Activated CD8-positive, alpha-beta T cell treated with anti-CD3 and anti-CD28 coated beads, Interleukin-2, amount 10 ng/mL, durations not matched to agents 7 days and 5 days (primary cell): Measurements from ENCODE around the gene HLA-DMA. TPM values are rescaled to one million over a fixed set of nuclear protein-coding genes. Genes with fewer than 3 reads are reported as not detected.

Experiments
- ATAC-seq: fragments of 150-1000 bp; cut with Tn5 transposase; one replicate; pipeline ENCODE4 v1.10.0; 2021; ENCODE audit warnings: moderate library complexity
- CTCF ChIA-PET: fragments of 350-600 bp; sonication (Branson Sonifier 250); formaldehyde crosslinking; loops from one replicate; lab custom pipeline; 2021; ENCODE audit warnings: antibody characterized with exemption; lab: Charles Lee
- POLR2A ChIA-PET: fragments of 350-600 bp; sonication (Branson Sonifier 250); formaldehyde crosslinking; loops from one replicate; lab custom pipeline; 2021; ENCODE audit warnings: antibody characterized with exemption; lab: Charles Lee
- DNase-seq: peaks from one replicate; pipeline ENCODE4 v3.0.0-alpha.2; 2020
- H3K27ac Mint-ChIP-seq: one replicate; pipeline ENCODE4 v1.8.0; 2021; ENCODE audit warnings: mild to moderate bottlenecking, mixed read lengths
- H3K27me3 Mint-ChIP-seq: one replicate; pipeline ENCODE4 v1.8.0; 2021; ENCODE audit warnings: low read depth, mixed read lengths
- H3K36me3 Mint-ChIP-seq: one replicate; pipeline ENCODE4 v1.8.0; 2021; ENCODE audit warnings: low read depth, mixed read lengths
- H3K4me1 Mint-ChIP-seq: one replicate; pipeline ENCODE4 v1.8.0; 2021; ENCODE audit warnings: low read depth, mixed read lengths
- H3K4me3 Mint-ChIP-seq: one replicate; pipeline ENCODE4 v1.8.0; 2021; ENCODE audit warnings: mild to moderate bottlenecking, mixed read lengths
- H3K9me3 Mint-ChIP-seq: one replicate; pipeline ENCODE4 v1.8.0; 2022; ENCODE audit warnings: mixed read lengths; ENCODE audit not compliant: insufficient read depth
- total RNA-seq, 2 experiments: library from RNA; stranded (reverse); gene quantifications; one replicate each; pipeline ENCODE4 v1.2.3, GENCODE V29; 2021

Gene HLA-DMA
- total RNA-seq, 2 experiments from 2014 or later = 28.6 to 30.5 TPM

DNA sequence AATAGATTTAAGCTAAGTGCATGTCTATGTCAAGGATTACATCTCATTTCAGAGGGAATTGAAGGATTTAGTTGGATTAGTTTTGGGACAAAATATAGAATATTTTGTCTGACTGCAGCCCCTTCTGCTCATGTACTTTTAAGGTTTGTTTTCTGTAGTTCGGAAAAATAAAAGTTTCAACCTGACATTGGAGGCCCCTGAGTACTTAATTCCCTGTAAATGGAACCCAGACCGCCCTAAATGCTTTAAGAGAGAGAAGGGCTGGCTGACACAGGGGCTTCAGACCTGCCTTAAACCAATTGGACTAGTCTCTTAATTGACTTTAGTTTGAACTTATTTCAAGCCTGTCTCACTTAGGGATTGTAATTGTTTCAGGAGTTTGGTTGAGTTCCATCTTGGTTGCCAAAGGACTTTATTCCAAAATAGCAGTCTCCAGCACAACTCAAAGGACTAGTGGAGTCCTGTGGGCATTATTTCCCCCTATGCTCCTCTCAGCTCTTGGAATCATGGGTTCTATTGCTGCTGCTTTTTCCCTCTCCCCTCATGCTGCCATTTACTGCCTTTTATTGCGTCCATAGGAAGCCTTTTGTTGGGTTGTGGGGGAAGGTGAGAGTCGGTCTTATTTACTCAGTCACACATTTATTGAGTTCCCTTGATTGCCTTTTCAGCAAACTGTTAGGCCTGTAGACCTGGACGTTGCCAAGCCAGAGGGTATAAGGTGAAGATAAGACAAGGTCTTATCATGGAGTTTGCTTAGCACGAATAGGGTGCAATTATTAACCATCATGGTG lies 30.0 kb upstream of the HLA-DMA start:
- peak; percentile 7 for ATAC-seq
- DNase-seq = no peak
- Mint-ChIP-seq H3K4me3 (no peak overlapping the region), H3K36me3 (peaks cover 46% of the 10 kb centered on the region), H3K4me1 (peaks cover 34% of the 10 kb centered on the region), H3K27me3 (peaks cover 3% of the 10 kb centered on the region), H3K27ac (peak overlapping the region; percentile 2), H3K9me3 (no peaks in the 10 kb centered on the region)
- ChIA-PET CTCF (interaction anchor here (0.8 to 13.4 kb wide), 19 partner anchors 9 to 145 kb away, joined by 3 to 240 read pairs (median 21); partner anchors contain the start of genes BRD2, HLA-DMA and TAP2), POLR2A (interaction anchor here (1.1 to 14.3 kb wide), 2 partner anchors 12 to 43 kb away, joined by 3 to 263 read pairs; partner anchors contain the start of gene BRD2)

DNA sequence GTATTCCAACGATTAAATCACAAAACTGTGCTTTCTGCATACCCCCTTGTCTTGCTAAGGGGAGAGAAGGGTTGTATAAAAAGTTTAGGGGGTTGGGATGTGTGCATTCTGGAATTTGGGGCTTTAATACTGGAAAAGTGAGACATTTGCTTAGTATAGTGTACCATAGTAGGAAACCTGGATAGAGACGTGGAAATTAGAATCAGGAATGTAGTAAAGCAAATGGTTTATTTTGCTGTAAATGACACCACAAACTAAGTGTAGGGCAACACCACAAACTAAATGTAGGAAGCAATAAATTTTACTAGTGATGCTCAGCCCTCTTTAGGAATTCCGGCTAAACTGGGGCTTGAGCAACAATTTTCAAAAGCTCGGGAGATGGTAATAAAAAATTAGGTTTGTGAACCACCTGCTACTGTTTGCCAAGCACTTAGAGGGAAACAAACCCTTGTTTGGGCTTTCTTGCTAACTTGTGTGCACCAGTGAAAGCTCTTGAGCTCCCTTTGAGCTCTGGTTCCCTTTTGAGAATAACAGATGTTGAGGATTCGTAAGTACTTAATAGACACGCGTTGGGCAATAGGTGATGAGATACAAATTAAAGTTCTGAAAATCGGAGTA lies 29.3 kb upstream of the HLA-DMA start:
- Mint-ChIP-seq H3K9me3 (no peaks in the 10 kb centered on the region), H3K4me1 (peaks cover 41% of the 10 kb centered on the region), H3K27ac (no peak overlapping the region), H3K36me3 (peaks cover 53% of the 10 kb centered on the region), H3K4me3 (no peak overlapping the region), H3K27me3 (peaks cover 3% of the 10 kb centered on the region)
- DNase-seq (no peak), ATAC-seq (no peak)
- ChIA-PET POLR2A (interaction anchor here (1.1 to 14.3 kb wide), 2 partner anchors 11 to 42 kb away, joined by 3 to 263 read pairs; partner anchors contain the start of gene BRD2), CTCF (interaction anchor here (0.9 to 13.4 kb wide), 7 partner anchors 10 to 144 kb away, joined by 3 to 240 read pairs (median 6); partner anchors contain the start of genes HLA-DMA and TAP2)

DNA sequence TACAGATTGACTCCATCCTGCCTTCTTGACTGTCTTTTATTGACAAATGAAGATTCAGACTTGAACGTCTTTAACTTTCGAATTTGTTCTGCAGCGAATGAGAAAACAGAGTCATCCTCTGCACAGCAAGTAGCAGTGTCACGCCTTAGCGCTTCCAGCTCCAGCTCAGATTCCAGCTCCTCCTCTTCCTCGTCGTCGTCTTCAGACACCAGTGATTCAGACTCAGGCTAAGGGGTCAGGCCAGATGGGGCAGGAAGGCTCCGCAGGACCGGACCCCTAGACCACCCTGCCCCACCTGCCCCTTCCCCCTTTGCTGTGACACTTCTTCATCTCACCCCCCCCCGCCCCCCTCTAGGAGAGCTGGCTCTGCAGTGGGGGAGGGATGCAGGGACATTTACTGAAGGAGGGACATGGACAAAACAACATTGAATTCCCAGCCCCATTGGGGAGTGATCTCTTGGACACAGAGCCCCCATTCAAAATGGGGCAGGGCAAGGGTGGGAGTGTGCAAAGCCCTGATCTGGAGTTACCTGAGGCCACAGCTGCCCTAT lies 27.7 kb upstream of the HLA-DMA start:
- peaks cover 58% of the 10 kb centered on the region for H3K4me1 Mint-ChIP-seq
- no peak overlapping the region for H3K4me3 Mint-ChIP-seq
- ChIA-PET CTCF (interaction anchor here (0.6 to 13.4 kb wide), 9 partner anchors 9 to 142 kb away, joined by 3 to 240 read pairs (median 5); partner anchors contain the start of genes HLA-DMA, TAP1 and TAP2), POLR2A (interaction anchor here (0.6 to 14.3 kb wide), 7 partner anchors 10 to 138 kb away, joined by 3 to 263 read pairs (median 4); partner anchors contain the start of genes BRD2 and HLA-DMB)
- DNase-seq (no peak), ATAC-seq (no peak)
- H3K27ac Mint-ChIP-seq = no peak overlapping the region
- no peaks in the 10 kb centered on the region for H3K9me3 Mint-ChIP-seq
- no peaks in the 10 kb centered on the region for H3K27me3 Mint-ChIP-seq
- peaks cover 69% of the 10 kb centered on the region for H3K36me3 Mint-ChIP-seq

DNA sequence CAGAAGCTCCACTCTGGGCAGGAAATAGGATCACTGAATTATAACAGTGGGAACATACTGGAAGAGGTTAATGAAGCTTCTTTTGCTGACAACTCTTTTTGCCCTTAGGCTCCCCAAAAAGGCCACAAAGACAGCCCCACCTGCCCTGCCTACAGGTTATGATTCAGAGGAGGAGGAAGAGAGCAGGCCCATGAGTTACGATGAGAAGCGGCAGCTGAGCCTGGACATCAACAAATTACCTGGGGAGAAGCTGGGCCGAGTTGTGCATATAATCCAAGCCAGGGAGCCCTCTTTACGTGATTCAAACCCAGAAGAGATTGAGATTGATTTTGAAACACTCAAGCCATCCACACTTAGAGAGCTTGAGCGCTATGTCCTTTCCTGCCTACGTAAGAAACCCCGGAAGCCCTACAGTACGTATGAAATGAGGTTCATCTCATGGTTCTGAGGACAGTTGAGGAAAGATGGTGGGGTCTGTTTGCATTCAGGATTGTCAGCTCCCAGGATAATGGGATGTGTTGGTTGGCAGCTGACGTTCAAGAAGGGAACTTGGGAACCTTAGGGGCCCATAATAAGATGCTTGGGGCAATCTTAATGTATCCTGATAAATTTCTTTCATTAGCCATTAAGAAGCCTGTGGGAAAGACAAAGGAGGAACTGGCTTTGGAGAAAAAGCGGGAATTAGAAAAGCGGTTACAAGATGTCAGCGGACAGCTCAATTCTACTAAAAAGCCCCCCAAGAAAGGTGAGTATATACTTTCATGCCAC lies 27.0 kb upstream of the HLA-DMA start:
- H3K4me1 Mint-ChIP-seq = peaks cover 62% of the 10 kb centered on the region
- no peaks in the 10 kb centered on the region for H3K27me3 Mint-ChIP-seq
- no peaks in the 10 kb centered on the region for H3K9me3 Mint-ChIP-seq
- ChIA-PET POLR2A (interaction anchor here (0.5 to 14.3 kb wide), 6 partner anchors 9 to 137 kb away, joined by 3 to 263 read pairs (median 4); partner anchors contain the start of genes BRD2 and HLA-DMB), CTCF (interaction anchor here (0.9 to 13.4 kb wide), 8 partner anchors 8 to 142 kb away, joined by 3 to 240 read pairs (median 6); partner anchors contain the start of genes HLA-DMA, TAP1 and TAP2)
- H3K27ac Mint-ChIP-seq = no peak overlapping the region
- no peak overlapping the region for H3K4me3 Mint-ChIP-seq
- no peak for DNase-seq
- ATAC-seq = no peak
- H3K36me3 Mint-ChIP-seq = peaks cover 76% of the 10 kb centered on the region

DNA sequence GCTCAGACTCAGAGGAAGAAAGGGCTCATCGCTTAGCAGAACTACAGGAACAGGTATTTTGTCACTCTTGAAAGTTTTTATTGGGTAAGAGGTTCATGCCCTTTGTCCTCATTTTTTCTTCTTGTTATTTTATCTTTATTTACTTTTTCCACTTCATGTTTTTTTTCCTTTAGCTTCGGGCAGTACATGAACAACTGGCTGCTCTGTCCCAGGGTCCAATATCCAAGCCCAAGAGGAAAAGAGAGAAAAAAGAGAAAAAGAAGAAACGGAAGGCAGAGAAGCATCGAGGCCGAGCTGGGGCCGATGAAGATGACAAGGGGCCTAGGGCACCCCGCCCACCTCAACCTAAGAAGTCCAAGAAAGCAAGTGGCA lies 25.0 kb upstream of the HLA-DMA start:
- Mint-ChIP-seq H3K27me3 (no peaks in the 10 kb centered on the region), H3K36me3 (peaks cover 95% of the 10 kb centered on the region), H3K4me3 (peak overlapping the region; percentile 4), H3K4me1 (peaks cover 51% of the 10 kb centered on the region), H3K9me3 (no peaks in the 10 kb centered on the region), H3K27ac (no peak overlapping the region)
- POLR2A ChIA-PET = interaction anchor here (0.8 to 14.3 kb wide), 4 partner anchors 7 to 37 kb away, joined by 3 to 263 read pairs (median 4); partner anchors contain the start of genes BRD2 and HLA-DMB
- DNase-seq (no peak), ATAC-seq (no peak)
- CTCF ChIA-PET = interaction anchor here (1.3 to 13.4 kb wide), 6 partner anchors 7 to 140 kb away, joined by 3 to 240 read pairs (median 71); partner anchors contain the start of genes HLA-DMA and TAP2

DNA sequence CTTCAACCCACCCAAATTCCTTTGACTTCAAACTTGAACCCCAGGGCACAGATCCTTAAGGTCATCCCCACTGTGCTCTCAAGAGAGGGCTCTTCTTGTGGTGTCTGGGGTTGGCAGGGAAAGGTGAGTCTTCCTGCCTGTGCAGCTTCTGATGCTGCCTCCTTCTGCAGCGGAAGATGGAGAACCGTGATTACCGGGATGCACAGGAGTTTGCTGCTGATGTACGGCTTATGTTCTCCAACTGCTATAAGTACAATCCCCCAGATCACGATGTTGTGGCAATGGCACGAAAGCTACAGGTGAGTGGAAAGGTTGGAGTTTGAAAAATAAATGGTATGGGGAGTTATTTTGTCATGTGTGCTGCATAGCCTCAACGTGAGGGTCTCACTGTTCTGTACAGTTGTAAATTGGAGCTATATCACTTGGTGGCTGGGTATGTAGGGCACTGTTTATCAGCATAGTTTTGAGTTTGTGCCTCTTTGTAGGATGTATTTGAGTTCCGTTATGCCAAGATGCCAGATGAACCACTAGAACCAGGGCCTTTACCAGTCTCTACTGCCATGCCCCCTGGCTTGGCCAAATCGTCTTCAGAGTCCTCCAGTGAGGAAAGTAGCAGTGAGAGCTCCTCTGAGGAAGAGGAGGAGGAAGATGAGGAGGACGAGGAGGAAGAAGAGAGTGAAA lies 24.5 kb upstream of the HLA-DMA start:
- ATAC-seq (no peak), DNase-seq (no peak)
- Mint-ChIP-seq H3K4me1 (peaks cover 51% of the 10 kb centered on the region), H3K36me3 (peaks cover 99% of the 10 kb centered on the region), H3K9me3 (no peaks in the 10 kb centered on the region), H3K27me3 (no peaks in the 10 kb centered on the region), H3K4me3 (peak overlapping the region; percentile 4), H3K27ac (peak overlapping the region; percentile 27)
- ChIA-PET CTCF (interaction anchor here (1.3 to 13.4 kb wide), 6 partner anchors 8 to 139 kb away, joined by 3 to 240 read pairs (median 98); partner anchors contain the start of genes HLA-DMA and TAP2), POLR2A (interaction anchor here (0.8 to 14.3 kb wide), 4 partner anchors 6 to 36 kb away, joined by 3 to 263 read pairs (median 4); partner anchors contain the start of genes BRD2 and HLA-DMB)

DNA sequence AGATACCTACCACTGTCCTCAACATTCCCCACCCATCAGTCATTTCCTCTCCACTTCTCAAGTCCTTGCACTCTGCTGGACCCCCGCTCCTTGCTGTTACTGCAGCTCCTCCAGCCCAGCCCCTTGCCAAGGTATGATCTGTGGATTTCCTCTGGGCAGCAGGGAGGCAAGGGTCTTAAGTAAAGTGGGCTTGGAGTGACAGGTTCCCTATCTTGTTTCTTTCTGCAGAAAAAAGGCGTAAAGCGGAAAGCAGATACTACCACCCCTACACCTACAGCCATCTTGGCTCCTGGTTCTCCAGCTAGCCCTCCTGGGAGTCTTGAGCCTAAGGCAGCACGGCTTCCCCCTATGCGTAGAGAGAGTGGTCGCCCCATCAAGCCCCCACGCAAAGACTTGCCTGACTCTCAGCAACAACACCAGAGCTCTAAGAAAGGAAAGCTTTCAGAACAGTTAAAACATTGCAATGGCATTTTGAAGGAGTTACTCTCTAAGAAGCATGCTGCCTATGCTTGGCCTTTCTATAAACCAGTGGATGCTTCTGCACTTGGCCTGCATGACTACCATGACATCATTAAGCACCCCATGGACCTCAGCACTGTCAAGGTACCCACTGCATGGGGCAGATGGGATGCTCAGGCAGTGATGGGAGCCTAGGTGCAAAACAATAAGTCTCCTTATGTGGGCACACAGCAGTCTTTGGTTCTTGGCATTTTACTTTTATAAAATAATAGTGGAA lies 23.6 kb upstream of the HLA-DMA start:
- no peak for ATAC-seq
- peak overlapping the region; percentile 96 for H3K4me3 Mint-ChIP-seq

DNA sequence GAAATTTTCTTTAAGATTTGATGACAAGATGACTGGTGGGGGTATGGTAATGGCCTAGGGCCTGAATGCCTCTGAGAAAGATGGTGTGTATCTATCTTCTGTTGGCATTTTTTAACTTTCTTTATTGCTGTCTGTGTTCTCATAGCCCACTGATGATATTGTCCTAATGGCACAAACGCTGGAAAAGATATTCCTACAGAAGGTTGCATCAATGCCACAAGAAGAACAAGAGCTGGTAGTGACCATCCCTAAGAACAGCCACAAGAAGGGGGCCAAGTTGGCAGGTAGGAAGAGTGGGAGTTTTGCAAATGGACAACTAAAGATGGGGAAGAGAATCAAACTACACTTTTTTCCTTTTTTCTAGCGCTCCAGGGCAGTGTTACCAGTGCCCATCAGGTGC lies 23.0 kb upstream of the HLA-DMA start:
- no peaks in the 10 kb centered on the region for H3K27me3 Mint-ChIP-seq
- ChIA-PET CTCF (interaction anchor here (1.0 to 15.9 kb wide), 5 partner anchors 9 to 42 kb away, joined by 4 to 442 read pairs (median 73); partner anchors contain the start of gene HLA-DMA), POLR2A (interaction anchor here (0.5 to 9.7 kb wide), 3 partner anchors 32 to 247 kb away, joined by 3 to 381 read pairs (median 3); partner anchors contain the start of genes PSMB8 and TAP2)

More for the DNA sequence above, 23.6 kb upstream of the HLA-DMA start:
- H3K4me1 Mint-ChIP-seq = peaks cover 50% of the 10 kb centered on the region
- ChIA-PET POLR2A (interaction anchor here (0.5 to 14.3 kb wide), 4 partner anchors 5 to 247 kb away, joined by 3 to 381 read pairs (median 133); partner anchors contain the start of genes BRD2, PSMB8 and TAP2), CTCF (interaction anchor here (1.0 to 15.9 kb wide), 6 partner anchors 9 to 138 kb away, joined by 3 to 442 read pairs (median 39); partner anchors contain the start of genes HLA-DMA and TAP2)
- H3K27ac Mint-ChIP-seq = peak overlapping the region; percentile 57
- H3K36me3 Mint-ChIP-seq = peaks cover 100% of the 10 kb centered on the region
- no peaks in the 10 kb centered on the region for H3K27me3 Mint-ChIP-seq
- no peak for DNase-seq
- H3K9me3 Mint-ChIP-seq = no peaks in the 10 kb centered on the region

DNA sequence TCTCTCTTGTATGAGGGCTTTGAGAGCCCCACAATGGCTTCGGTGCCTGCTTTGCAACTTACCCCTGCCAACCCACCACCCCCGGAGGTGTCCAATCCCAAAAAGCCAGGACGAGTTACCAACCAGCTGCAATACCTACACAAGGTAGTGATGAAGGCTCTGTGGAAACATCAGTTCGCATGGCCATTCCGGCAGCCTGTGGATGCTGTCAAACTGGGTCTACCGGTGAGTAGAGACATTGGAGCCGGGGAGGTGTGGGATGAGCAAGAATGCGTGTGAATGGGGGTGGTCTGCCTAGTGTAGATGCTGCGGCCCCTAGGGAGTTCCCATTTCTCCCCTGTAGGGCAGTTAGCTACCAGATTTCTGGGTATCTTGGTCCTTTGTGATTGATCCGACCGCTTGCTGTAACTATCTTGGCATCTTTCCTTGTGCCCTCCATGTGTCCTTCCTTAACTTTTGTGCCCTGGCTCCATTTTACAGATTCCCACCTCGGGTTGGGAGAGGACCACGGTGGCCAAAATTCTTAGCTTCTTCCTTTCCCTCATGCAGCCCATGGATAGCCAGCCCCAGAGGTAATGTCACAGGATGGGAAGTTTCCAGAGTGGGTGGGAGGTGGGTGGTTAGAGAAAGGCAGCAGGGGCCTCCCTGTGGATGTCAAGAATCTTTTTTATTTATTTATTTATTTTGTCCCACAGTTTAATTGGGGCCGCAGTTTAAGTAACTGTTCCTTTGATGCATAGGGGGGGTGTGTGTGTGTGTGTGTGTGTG lies 21.8 kb upstream of the HLA-DMA start:
- ATAC-seq (no peak), DNase-seq (no peak)
- POLR2A ChIA-PET = interaction anchor here (0.9 to 10.6 kb wide), 10 partner anchors 9 to 142 kb away, joined by 3 to 381 read pairs (median 110); partner anchors contain the start of genes HLA-DMA, HLA-DMB, PSMB8 and TAP2
- CTCF ChIA-PET = interaction anchor here (1.1 to 15.9 kb wide), 10 partner anchors 11 to 136 kb away, joined by 3 to 442 read pairs (median 10); partner anchors contain the start of genes HLA-DMA and TAP2
- Mint-ChIP-seq H3K27ac (no peak overlapping the region), H3K27me3 (no peaks in the 10 kb centered on the region), H3K9me3 (no peaks in the 10 kb centered on the region), H3K4me1 (peaks cover 39% of the 10 kb centered on the region), H3K4me3 (peak overlapping the region; percentile 96), H3K36me3 (peaks cover 98% of the 10 kb centered on the region)

More for the DNA sequence above, 23.0 kb upstream of the HLA-DMA start:
- Mint-ChIP-seq H3K4me1 (peaks cover 48% of the 10 kb centered on the region), H3K4me3 (peak overlapping the region; percentile 96), H3K36me3 (peaks cover 100% of the 10 kb centered on the region), H3K27ac (peak overlapping the region; percentile 58), H3K9me3 (no peaks in the 10 kb centered on the region)
- no peak for DNase-seq
- ATAC-seq = no peak
